Bladder microvascular endothelial cell (primary cell): Measurements from ENCODE around the gene SLC22A23. TPM values are rescaled to one million over a fixed set of nuclear protein-coding genes. Genes with fewer than 3 reads are reported as not detected.

Source experiments
- total RNA-seq: library from RNA; depleted of rRNA; stranded (reverse); fragments of >200 nt; gene quantifications from 2 replicates; pipeline ENCODE4 v1.2.3, GENCODE V29; 2014

Gene SLC22A23
- 4.9 and 70.5 TPM in 2 replicates for total RNA-seq

GRCh38 chr6:3456898-3457709 is at the start of gene SLC22A23:
TSS of gene SLC22A23 (minus strand) at chr6:3457050. CDS start at chr6:3456559, 491 bp downstream.

GRCh38 chr6:3258720-3259490 is 197.9 kb downstream of the SLC22A23 start, which contains the start of gene PSMG4:
TSS of gene PSMG4 (plus strand) at chr6:3258947. CDS start at chr6:3259023, 76 bp downstream.

GRCh38 chr6:3227363-3228045 is 229.3 kb downstream of the SLC22A23 start, which contains the start of gene TUBB2B:
TSS of gene TUBB2B (minus strand) at chr6:3227653. CDS start at chr6:3227543, 110 bp downstream.

Other genes starting within 250 kb of the SLC22A23 start
- gene TUBB2B, start 229.4 kb downstream of the SLC22A23 start, total RNA-seq = 3.4 and 8.1 TPM in 2 replicates
- 30.6 and 62.7 TPM in 2 replicates for gene PSMG4, start 198.1 kb downstream of the SLC22A23 start, total RNA-seq